GM12864 (cell line): ENCODE data around the gene PIGN.

Experiments used
- DNase-seq: peaks from one replicate; pipeline ENCODE4 v3.0.0-alpha.2; 2011; ENCODE audit warnings: low read depth
- H3K4me3 ChIP-seq: 2 replicates; pipeline ENCODE4 v1.5.1; 2011; ENCODE audit warnings: mild to moderate bottlenecking, low read depth, low read length, control low read depth
- CTCF ChIP-seq: IDR thresholded peaks from 2 replicates; pipeline ENCODE4 v1.5.1; 2011; ENCODE audit warnings: low read depth, mild to moderate bottlenecking, moderate library complexity, low read length, control low read depth, inconsistent platforms; ENCODE audit errors: missing control alignments

Gene PIGN

DNA sequence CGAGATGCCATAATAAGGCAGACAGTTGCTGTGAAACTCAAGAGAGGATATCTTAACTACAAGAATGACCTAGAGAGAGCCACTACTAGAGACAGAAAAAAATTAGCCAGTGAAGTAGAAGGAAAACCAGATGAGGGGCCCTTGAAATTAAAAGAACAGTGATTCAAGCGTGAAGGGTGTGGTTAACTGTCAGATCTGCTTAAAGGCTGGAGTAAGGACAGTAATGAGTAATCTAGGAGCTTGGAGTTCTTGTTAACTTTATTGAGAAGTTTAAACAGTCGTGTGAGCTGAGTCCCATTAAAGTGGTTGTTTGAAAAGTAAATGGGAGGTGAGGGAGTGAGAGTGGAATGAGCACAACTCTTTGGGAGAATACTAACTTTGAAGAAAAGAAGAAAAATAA lies 21.3 kb downstream of the PIGN start:
- H3K4me3 ChIP-seq: no peak overlapping the region
- no peak for TF ChIP-seq CTCF
- no peak for DNase-seq

DNA sequence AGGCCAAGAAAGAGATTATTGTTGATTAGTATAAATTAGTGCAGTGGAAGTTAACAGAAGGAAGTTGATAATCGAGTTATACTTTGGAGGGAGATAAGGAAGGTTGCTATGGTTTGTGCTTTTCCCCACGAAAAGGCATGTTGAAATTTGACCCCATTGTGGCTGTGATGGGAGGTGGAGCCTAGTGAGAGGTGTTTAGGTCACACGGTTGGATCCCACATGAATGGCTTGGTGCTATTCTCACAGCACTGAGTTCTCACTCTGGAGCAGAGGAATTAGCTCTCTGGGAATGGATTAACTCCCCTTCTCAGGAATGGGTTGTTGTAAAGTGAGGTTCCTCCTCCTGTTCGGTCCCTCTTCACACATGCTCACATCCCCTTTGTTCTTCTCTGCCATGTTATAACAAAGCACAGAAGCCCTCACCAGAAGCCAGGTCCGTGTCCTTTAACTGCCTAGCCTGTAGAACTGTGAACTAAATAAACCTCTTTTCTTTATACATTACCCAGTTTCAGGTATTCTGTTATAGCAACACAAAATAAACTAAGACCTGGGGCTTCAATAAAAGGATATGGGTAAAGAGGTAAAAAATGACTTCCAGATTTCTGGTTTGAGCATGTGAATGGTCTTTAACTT lies 21.9 kb downstream of the PIGN start:
- DNase-seq: no peak
- TF ChIP-seq CTCF: no peak
- no peak overlapping the region for H3K4me3 ChIP-seq

DNA sequence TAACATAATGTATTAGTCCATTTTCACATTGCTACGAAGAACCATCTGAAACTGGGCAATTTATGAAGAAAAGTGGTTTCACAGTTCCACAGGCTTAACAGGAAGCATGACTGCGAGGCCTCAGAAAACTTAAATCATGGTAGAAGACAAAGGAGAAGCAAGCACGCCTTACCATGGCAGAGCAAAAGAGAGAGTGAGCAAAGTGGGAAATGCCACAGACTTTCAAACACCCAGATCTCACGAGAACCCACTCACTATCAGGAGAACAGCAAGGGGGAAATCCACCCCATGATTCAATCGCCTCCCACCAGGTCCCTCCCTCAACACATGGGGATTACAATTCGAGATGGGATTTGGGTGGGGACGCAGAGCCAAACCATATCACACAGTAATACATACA lies 22.5 kb downstream of the PIGN start:
- no peak overlapping the region for H3K4me3 ChIP-seq
- TF ChIP-seq CTCF: no peak
- DNase-seq: no peak

- TF ChIP-seq CTCF: no peak
- no peak overlapping the region for H3K4me3 ChIP-seq
- DNase-seq: no peak
These were observed 29.0 kb downstream of the PIGN start for GRCh38 chr18:62157843-62158242.

GRCh38 chr18:62152844-62153243 lies 34.0 kb downstream of the PIGN start:
- DNase-seq: no peak
- no peak for TF ChIP-seq CTCF
- no peak overlapping the region for H3K4me3 ChIP-seq

GRCh38 chr18:62151068-62151771 lies 35.6 kb downstream of the PIGN start:
- DNase-seq: no peak
- no peak for TF ChIP-seq CTCF
- H3K4me3 ChIP-seq: no peak overlapping the region

DNA sequence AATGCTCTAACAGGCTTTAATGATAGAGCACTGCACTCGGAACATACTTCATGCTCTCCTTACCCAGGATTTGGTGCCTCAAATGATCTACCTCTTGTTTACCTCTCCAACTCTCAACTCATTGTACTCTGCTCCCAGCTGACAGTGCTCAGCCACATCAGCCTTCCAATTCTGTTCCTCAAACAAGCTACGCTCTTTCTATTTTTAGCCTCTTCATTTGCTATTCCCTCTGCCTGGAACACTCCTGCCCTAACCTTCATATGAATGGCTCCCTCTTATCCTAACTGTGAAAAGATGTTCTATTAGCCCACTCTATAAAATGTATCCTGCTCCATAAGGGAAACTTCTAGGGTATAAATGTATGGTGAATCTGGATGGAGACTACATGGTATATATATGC lies 42.5 kb downstream of the PIGN start:
- TF ChIP-seq CTCF: no peak
- no peak for DNase-seq

More for the DNA sequence above, 42.5 kb downstream of the PIGN start:
- H3K4me3 ChIP-seq: no peak overlapping the region
